Measurements from ENCODE around the gene IL4R. TPM values are rescaled to one million over a fixed set of nuclear protein-coding genes. Genes with fewer than 3 reads are reported as not detected.

IL4R gene
- total RNA-seq, 1 experiment from 2014 or later: 28.9 TPM

- in situ Hi-C loops (cut with HindIII; ENCODE audit: low pct_unique_long_range_greater_than_20kb, low sequenced_read_pairs) (no loop called here), intact Hi-C loops (cut with micrococcal nuclease; ENCODE audit: unreplicated experiment) (no loop called here)
- CTCF ChIA-PET: no interaction called here
- H3K9me3 ChIP-seq (ENCODE audit: control insufficient read depth, insufficient read depth, low read depth, low read length): no peaks in the 10 kb centered on the region
- no peak overlapping the region for H3K4me3 ChIP-seq (ENCODE audit: low read depth in 2 of 2, low read length in 2 of 2)
- TF ChIP-seq SIN3A (IDR thresholded peaks at IDR 0.05; ENCODE audit: borderline replicate concordance, insufficient read depth, low read depth, low read length): no peak
- TF ChIP-seq CTCF (IDR thresholded peaks at IDR 0.05): no peak
- no peak for TF ChIP-seq REST (IDR thresholded peaks at IDR 0.05; ENCODE audit: insufficient read depth in 1 of 2, low read depth in 2 of 2, low read length in 1 of 2)
- TF ChIP-seq TCF7L2 (IDR thresholded peaks at IDR 0.05; ENCODE audit: low read depth, low read length): no peak
- no peaks in the 10 kb centered on the region for H3K27me3 ChIP-seq (ENCODE audit: control insufficient read depth, insufficient read depth, low read length)
- BruUV-seq (replicated peaks): no TSS peak
- no peaks in the 10 kb centered on the region for H3K36me3 ChIP-seq (ENCODE audit: control insufficient read depth, insufficient read depth, low read length)
- ATAC-seq: no peak
- POLR2A ChIA-PET: no interaction called here
- H3K4me1 ChIP-seq (ENCODE audit: control insufficient read depth, insufficient read depth, low read length): no peaks in the 10 kb centered on the region
- DNase-seq (ENCODE audit: low read depth, low spot score): no peak
- no peak overlapping the region for H3K27ac ChIP-seq (ENCODE audit: low read length)
Observed at GRCh38 chr16:27330542-27330941, 16.8 kb downstream of the IL4R start.

- no peaks in the 10 kb centered on the region for H3K9me3 ChIP-seq (ENCODE audit: control insufficient read depth, insufficient read depth, low read depth, low read length)
- CTCF ChIA-PET: no interaction called here
- intact Hi-C loops (cut with micrococcal nuclease; ENCODE audit: unreplicated experiment): no loop called here
- BruUV-seq (replicated peaks): no TSS peak
- DNase-seq (ENCODE audit: low read depth, low spot score) (no peak), ATAC-seq (no peak)
- in situ Hi-C loops (cut with HindIII; ENCODE audit: low pct_unique_long_range_greater_than_20kb, low sequenced_read_pairs): no loop called here
- H3K27ac ChIP-seq (ENCODE audit: low read length): no peak overlapping the region
- H3K4me1 ChIP-seq (ENCODE audit: control insufficient read depth, insufficient read depth, low read length): no peaks in the 10 kb centered on the region
- H3K27me3 ChIP-seq (ENCODE audit: control insufficient read depth, insufficient read depth, low read length): no peaks in the 10 kb centered on the region
- TF ChIP-seq POLR2AphosphoS5 (IDR thresholded peaks at IDR 0.05; ENCODE audit: low read depth, low read length): no peak
- TF ChIP-seq TCF7L2 (IDR thresholded peaks at IDR 0.05; ENCODE audit: low read depth, low read length): no peak
- no peak for TF ChIP-seq SIN3A (IDR thresholded peaks at IDR 0.05; ENCODE audit: borderline replicate concordance, insufficient read depth, low read depth, low read length)
- TF ChIP-seq CTCF (IDR thresholded peaks at IDR 0.05): no peak
- TF ChIP-seq REST (IDR thresholded peaks at IDR 0.05; ENCODE audit: insufficient read depth in 1 of 2, low read depth in 2 of 2, low read length in 1 of 2): no peak
- H3K4me3 ChIP-seq (ENCODE audit: low read depth in 2 of 2, low read length in 2 of 2): no peak overlapping the region
- H3K36me3 ChIP-seq (ENCODE audit: control insufficient read depth, insufficient read depth, low read length): no peaks in the 10 kb centered on the region
- POLR2A ChIA-PET: no interaction called here
Observed at GRCh38 chr16:27332105-27332504, 18.3 kb downstream of the IL4R start.

All from Panc1 (cell line).